ENCODE results near the gene LIN52.

LIN52 gene

GRCh38 chr14:74133833-74134481 lies 49.2 kb downstream of the LIN52 start:
- TF ChIP-seq, protein P1, sequence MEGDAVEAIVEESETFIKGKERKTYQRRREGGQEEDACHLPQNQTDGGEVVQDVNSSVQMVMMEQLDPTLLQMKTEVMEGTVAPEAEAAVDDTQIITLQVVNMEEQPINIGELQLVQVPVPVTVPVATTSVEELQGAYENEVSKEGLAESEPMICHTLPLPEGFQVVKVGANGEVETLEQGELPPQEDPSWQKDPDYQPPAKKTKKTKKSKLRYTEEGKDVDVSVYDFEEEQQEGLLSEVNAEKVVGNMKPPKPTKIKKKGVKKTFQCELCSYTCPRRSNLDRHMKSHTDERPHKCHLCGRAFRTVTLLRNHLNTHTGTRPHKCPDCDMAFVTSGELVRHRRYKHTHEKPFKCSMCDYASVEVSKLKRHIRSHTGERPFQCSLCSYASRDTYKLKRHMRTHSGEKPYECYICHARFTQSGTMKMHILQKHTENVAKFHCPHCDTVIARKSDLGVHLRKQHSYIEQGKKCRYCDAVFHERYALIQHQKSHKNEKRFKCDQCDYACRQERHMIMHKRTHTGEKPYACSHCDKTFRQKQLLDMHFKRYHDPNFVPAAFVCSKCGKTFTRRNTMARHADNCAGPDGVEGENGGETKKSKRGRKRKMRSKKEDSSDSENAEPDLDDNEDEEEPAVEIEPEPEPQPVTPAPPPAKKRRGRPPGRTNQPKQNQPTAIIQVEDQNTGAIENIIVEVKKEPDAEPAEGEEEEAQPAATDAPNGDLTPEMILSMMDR (conservative IDR thresholded peaks at IDR 0.05; ENCODE audit: low read length): no peak
- H3K4me3 ChIP-seq (ENCODE audit: low read length): no peak overlapping the region
- DNase-seq (ENCODE audit: low read depth): no peak

DNA sequence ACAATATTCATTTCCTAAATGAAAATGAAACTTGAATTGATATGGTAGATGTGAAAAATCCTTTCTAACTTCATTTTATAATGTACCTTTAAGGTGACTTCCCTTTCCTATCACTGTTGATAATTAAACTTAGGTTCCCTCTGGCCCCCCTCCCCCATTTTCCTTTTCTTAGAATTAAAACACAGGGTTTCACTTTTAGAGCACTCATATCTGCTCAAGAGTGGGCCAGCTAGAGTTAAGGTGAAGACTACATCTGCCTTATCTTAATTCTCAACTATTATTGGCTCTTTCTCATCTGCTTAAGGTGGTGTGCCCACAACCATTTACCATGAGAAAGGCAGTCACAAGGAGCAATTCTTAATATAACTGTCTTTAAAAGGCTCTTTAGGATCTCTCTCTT lies 49.7 kb downstream of the LIN52 start:
- no peak overlapping the region for H3K4me3 ChIP-seq (ENCODE audit: low read length)
- DNase-seq (ENCODE audit: low read depth): no peak
- TF ChIP-seq, protein P1 (conservative IDR thresholded peaks at IDR 0.05; ENCODE audit: low read length): no peak

GRCh38 chr14:74135426-74135825 lies 50.7 kb downstream of the LIN52 start:
- TF ChIP-seq, protein P1 (conservative IDR thresholded peaks at IDR 0.05; ENCODE audit: low read length): no peak

DNA sequence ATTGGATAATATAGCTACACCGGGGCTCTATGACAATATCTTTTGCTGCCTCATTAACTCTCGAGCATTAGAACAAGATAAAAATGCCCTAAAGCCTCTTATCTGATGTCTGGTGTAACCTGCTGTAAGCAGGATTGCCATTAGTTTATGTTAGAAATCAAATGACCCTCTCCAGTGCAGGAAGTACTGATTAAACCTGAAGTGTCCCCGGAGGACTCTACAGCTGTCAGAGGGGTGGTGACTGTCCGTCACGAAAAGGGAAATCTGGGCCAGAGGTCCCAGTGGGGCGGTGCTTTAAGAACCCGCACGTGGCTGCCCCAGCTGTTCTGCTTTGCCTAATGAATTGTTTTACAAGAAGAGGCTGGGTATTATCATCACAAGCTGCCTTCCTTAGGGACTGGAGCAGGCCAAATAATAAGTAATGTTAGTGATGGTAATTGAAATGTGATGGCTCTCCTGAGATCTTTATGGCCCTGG lies 55.7 kb downstream of the LIN52 start:
- H3K4me3 ChIP-seq (ENCODE audit: low read length): no peak overlapping the region
- peak; percentile 7 for DNase-seq (ENCODE audit: low read depth)
- TF ChIP-seq, protein P1 (conservative IDR thresholded peaks at IDR 0.05; ENCODE audit: low read length): no peak

More at GRCh38 chr14:74135426-74135825, 50.7 kb downstream of the LIN52 start:
- DNase-seq (ENCODE audit: low read depth): peak; percentile 46
- H3K4me3 ChIP-seq (ENCODE audit: low read length): no peak overlapping the region

DNA sequence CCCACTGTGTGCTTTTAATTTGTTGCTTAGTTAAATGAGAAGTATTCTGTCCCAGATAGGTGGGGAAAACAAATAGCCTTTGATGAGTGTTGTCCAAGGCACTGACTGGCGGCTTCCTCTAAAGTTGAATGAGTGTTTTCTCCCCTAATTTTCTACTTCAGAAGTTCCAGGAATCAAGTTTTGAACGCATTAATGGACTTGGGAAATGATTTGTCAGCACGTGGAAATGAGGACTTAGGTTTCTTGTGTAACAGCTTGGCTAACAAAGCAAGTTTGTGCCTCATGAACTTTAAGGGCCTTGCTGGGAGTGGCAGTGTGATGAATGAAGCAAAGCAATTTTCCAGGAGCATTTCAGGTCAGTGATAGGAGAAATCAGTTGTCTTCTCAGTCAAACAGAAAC lies 56.9 kb downstream of the LIN52 start:
- TF ChIP-seq, protein P1 (conservative IDR thresholded peaks at IDR 0.05; ENCODE audit: low read length): no peak
- no peak overlapping the region for H3K4me3 ChIP-seq (ENCODE audit: low read length)
- peak; percentile 40 for DNase-seq (ENCODE audit: low read depth)

- TF ChIP-seq, protein P1 (conservative IDR thresholded peaks at IDR 0.05; ENCODE audit: low read length): no peak
- H3K4me3 ChIP-seq (ENCODE audit: low read length): no peak overlapping the region
- no peak for DNase-seq (ENCODE audit: low read depth)
Measured at GRCh38 chr14:74142523-74142922, 57.8 kb downstream of the LIN52 start.

DNA sequence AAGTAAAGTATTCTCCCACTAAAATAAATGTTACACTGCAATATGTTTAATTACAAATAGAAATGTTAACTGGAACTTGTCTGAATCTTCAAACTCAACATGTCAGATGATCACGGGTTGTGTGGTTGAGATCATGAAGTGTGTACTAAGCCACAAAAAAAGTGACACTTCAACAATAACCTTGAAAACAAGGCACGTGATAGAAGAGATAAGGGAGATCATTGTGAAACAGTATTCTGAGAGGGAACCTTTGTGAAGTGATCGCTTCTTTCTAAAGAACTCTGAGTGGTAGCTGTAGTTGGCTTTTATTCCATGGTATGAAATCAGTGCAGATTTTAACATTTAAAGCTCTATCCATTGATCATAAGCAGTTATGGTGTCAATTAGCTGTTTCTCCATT lies 60.0 kb downstream of the LIN52 start:
- TF ChIP-seq, protein P1 (conservative IDR thresholded peaks at IDR 0.05; ENCODE audit: low read length): no peak
- no peak overlapping the region for H3K4me3 ChIP-seq (ENCODE audit: low read length)
- DNase-seq (ENCODE audit: low read depth): no peak
